ENCODE data around the gene PACSIN3. TPM values are rescaled to one million over a fixed set of nuclear protein-coding genes. Genes with fewer than 3 reads are reported as not detected.

The PACSIN3 gene
- total and polyA plus RNA-seq, 2 of the 13 experiments (the other 11 are each of a cell fraction or from before 2014, with no cell fraction given) = 47.9 to 93.3 TPM

- TF ChIP-seq REL (CRISPR knock-in tag; conservative IDR thresholded peaks at IDR 0.05) (no peak), IKZF1 (IDR thresholded peaks at IDR 0.05) (no peak), ZNF879 (CRISPR knock-in tag; IDR thresholded peaks at IDR 0.05) (no peak), RARA (CRISPR knock-in tag; IDR thresholded peaks at IDR 0.05) (no peak), ATF1 (CRISPR knock-in tag; IDR thresholded peaks at IDR 0.05) (no peak), ZSCAN12 (CRISPR knock-in tag; IDR thresholded peaks at IDR 0.05) (no peak), ZNF782 (CRISPR knock-in tag; IDR thresholded peaks at IDR 0.05; ENCODE audit: borderline replicate concordance) (no peak), SMAD1 (CRISPR knock-in tag; IDR thresholded peaks at IDR 0.05; ENCODE audit: borderline replicate concordance, low read depth) (no peak), CC2D1A (CRISPR knock-in tag; IDR thresholded peaks at IDR 0.05) (no peak), ZNF784 (CRISPR knock-in tag; IDR thresholded peaks at IDR 0.05; ENCODE audit: borderline replicate concordance) (no peak), STAT6 (CRISPR knock-in tag; IDR thresholded peaks at IDR 0.05; ENCODE audit: borderline replicate concordance) (no peak), RARG (CRISPR knock-in tag; IDR thresholded peaks at IDR 0.05; ENCODE audit: low read depth) (0 out of 2 replicates have a peak, but pooled peaks have one; percentile 46), MXI1 (IDR thresholded peaks at IDR 0.05; ENCODE audit: borderline replicate concordance, low read depth, low read length) (no peak), CBX5 (CRISPR knock-in tag; IDR thresholded peaks at IDR 0.05; ENCODE audit: borderline replicate concordance) (no peak), RORA (CRISPR knock-in tag; IDR thresholded peaks at IDR 0.05) (no peak), ELF3 (CRISPR knock-in tag; IDR thresholded peaks at IDR 0.05) (no peak), ZNF543 (CRISPR knock-in tag; IDR thresholded peaks at IDR 0.05) (no peak), ZNF260 (CRISPR knock-in tag; IDR thresholded peaks at IDR 0.05; ENCODE audit: borderline replicate concordance, low read depth) (no peak)
- TF ChIP-seq, protein P1, sequence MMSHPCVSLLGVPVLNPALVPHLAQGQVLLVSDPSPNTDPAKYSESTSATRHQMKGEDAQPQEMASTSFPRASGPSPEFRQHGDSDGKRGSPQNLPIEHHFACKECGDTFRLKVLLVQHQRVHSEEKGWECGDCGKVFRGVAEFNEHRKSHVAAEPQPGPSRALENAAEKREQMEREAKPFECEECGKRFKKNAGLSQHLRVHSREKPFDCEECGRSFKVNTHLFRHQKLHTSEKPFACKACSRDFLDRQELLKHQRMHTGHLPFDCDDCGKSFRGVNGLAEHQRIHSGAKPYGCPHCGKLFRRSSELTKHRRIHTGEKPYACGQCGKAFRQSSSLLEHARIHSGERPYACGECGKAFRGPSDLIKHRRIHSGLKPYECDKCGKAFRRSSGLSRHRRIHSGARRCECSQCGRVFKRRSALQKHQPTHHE (CRISPR knock-in tag; IDR thresholded peaks at IDR 0.05; ENCODE audit: borderline replicate concordance) = no peak; the same call in 1 of the 2 replicates
- TF ChIP-seq, protein P2, sequence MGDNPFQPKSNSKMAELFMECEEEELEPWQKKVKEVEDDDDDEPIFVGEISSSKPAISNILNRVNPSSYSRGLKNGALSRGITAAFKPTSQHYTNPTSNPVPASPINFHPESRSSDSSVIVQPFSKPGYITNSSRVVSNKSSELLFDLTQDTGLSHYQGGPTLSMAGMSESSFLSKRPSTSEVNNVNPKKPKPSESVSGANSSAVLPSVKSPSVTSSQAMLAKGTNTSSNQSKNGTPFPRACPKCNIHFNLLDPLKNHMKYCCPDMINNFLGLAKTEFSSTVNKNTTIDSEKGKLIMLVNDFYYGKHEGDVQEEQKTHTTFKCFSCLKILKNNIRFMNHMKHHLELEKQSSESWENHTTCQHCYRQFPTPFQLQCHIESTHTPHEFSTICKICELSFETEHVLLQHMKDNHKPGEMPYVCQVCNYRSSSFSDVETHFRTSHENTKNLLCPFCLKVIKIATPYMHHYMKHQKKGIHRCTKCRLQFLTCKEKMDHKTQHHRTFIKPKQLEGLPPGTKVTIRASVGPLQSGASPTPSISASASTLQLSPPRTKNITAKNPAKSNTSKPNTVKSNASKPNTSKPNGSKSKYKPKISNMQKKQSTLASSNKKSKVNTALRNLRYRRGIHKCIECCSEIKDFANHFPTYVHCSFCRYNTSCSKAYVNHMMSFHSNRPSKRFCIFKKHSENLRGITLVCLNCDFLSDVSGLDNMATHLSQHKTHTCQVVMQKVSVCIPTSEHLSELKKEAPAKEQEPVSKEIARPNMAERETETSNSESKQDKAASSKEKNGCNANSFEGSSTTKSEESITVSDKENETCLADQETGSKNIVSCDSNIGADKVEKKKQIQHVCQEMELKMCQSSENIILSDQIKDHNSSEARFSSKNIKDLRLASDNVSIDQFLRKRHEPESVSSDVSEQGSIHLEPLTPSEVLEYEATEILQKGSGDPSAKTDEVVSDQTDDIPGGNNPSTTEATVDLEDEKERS (CRISPR knock-in tag; IDR thresholded peaks at IDR 0.05) = no peak
- TF ChIP-seq, protein P3, sequence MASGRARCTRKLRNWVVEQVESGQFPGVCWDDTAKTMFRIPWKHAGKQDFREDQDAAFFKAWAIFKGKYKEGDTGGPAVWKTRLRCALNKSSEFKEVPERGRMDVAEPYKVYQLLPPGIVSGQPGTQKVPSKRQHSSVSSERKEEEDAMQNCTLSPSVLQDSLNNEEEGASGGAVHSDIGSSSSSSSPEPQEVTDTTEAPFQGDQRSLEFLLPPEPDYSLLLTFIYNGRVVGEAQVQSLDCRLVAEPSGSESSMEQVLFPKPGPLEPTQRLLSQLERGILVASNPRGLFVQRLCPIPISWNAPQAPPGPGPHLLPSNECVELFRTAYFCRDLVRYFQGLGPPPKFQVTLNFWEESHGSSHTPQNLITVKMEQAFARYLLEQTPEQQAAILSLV (CRISPR knock-in tag; IDR thresholded peaks at IDR 0.05; ENCODE audit: borderline replicate concordance) = no peak
- TF ChIP-seq, protein P4, sequence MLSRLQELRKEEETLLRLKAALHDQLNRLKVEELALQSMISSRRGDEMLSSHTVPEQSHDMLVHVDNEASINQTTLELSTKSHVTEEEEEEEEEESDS (CRISPR knock-in tag; IDR thresholded peaks at IDR 0.05; ENCODE audit: borderline replicate concordance) = no peak
These were observed 29.2 kb upstream of the PACSIN3 start (continued) for GRCh38 chr11:47215366-47215910.
